ENCODE data around the gene NUP58.
"Not testable (repeated sequence)": the region's sequence is repeated elsewhere in the genome, so short reads cannot be mapped to it uniquely, and the experiment has no call there.

NUP58 gene

DNA sequence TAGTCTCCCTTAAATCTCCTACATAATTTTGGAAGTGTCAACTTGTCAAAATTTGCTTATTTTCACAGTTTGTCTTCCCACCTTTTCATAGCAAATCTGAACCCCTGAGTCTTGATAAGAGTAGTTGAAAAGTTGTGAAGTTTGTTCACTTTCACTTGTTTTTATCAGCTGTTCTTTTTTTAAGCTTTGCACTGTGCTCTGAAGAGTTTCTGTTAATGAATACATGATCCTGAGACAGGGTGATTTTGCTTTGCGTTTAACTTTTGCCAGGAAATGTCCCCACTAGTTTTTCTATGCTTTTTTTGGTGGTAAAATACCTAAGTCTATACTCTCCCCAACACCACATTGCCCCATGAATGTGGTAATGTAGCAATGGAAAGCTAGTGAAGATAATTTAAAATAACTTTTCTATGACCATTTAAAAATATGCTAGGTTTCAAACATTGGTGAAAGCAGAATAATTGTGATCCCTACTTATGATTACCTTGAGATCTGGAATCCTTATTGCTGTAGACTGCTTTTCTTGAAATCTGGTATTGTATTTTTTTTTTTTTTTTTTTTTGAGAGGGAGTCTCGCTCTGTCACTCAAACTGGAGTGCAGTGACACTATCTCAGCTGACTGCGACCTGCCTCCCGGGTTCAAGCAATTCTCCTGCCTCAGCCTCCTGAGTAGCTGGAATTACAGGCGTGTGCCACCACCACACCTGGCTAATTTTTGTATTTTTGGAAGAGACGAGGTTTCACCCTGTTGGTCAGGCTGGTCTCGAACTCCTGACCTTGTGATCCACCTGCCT lies 5.4 kb downstream of the NUP58 start:
- WGBS (ENCODE audit: extremely low coverage, insufficient coverage, low lambda C conversion rate), result no CpG with 5 or more reads among the region's 7 CpGs
- no peak overlapping the region for H3K4me3 ChIP-seq (ENCODE audit: low read length)

DNA sequence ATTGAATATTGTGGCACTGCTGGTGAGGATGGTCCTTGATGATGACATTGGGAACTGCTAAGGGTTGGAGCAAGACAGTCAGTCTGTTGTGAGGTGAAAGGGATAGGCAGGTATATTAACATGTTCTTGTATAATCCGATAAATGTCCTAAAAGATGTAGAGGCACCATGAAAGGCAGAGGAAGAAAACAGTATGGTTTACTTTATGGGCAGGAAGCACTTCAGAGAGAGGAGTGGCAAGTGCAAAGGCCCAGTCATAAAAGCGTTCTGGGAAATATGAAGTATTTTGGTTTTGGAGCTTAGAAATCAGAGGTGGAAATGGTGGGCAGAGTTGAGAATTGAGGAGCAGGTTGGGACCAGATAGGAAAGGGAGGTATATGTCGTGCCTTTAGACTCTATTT lies 9.5 kb downstream of the NUP58 start:
- Histone ChIP-seq H2BK120ac (ENCODE audit: low read depth, low read length) (no peak overlapping the region), H3K4me3 (ENCODE audit: low read length) (no peak overlapping the region), H3K4me2 (ENCODE audit: low read length) (no peak overlapping the region), H3K36me3 (ENCODE audit: control insufficient read depth, insufficient read depth, low read length) (peaks cover 3% of the 10 kb centered on the region), H3K4ac (ENCODE audit: low read depth, low read length) (no peak overlapping the region), H2BK5ac (ENCODE audit: low read length) (no peak overlapping the region), H3K23ac (ENCODE audit: low read length) (no peak overlapping the region), H3K4me1 (ENCODE audit: control insufficient read depth, low read depth, low read length) (no peaks in the 10 kb centered on the region), H3K27ac (ENCODE audit: low read depth, low read length) (no peak overlapping the region), H2AK5ac (ENCODE audit: low read length) (no peak overlapping the region), H3K79me1 (ENCODE audit: low read length) (peaks cover 3% of the 10 kb centered on the region), H3K18ac (ENCODE audit: low read length) (no peak overlapping the region), H3K56ac (ENCODE audit: low read length) (no peak overlapping the region), H2BK15ac (replicated peaks; ENCODE audit: low read depth) (no peak overlapping the region), H3K79me2 (ENCODE audit: control insufficient read depth, insufficient read depth, low read length) (peaks cover 4% of the 10 kb centered on the region), H3K9ac (ENCODE audit: low read length) (no peak overlapping the region), H4K8ac (ENCODE audit: low read depth, low read length) (no peak overlapping the region), H4K5ac (ENCODE audit: low read length) (no peak overlapping the region), H3K27me3 (ENCODE audit: insufficient read depth, low read length, poor library complexity) (no peaks in the 10 kb centered on the region)
- DNase-seq, result no peak
- no CpG with 5 or more reads among the region's 3 CpGs for WGBS (ENCODE audit: extremely low coverage, insufficient coverage, low lambda C conversion rate)

More for the DNA sequence above, 5.4 kb downstream of the NUP58 start:
- no peak overlapping the region for H2AK5ac ChIP-seq (ENCODE audit: low read length)
- H3K56ac ChIP-seq (ENCODE audit: low read length), result no peak overlapping the region
- H2BK15ac ChIP-seq (replicated peaks; ENCODE audit: low read depth), result no peak overlapping the region
- H3K27ac ChIP-seq (ENCODE audit: low read depth, low read length), result no peak overlapping the region
- no peaks in the 10 kb centered on the region for H3K27me3 ChIP-seq (ENCODE audit: insufficient read depth, low read length, poor library complexity)
- no peak overlapping the region for H3K4ac ChIP-seq (ENCODE audit: low read depth, low read length)
- no peak overlapping the region for H2BK5ac ChIP-seq (ENCODE audit: low read length)
- no peak for DNase-seq
- peaks cover 36% of the 10 kb centered on the region for H3K79me2 ChIP-seq (ENCODE audit: control insufficient read depth, insufficient read depth, low read length)
- H3K36me3 ChIP-seq (ENCODE audit: control insufficient read depth, insufficient read depth, low read length), result peaks cover 3% of the 10 kb centered on the region
- no peak overlapping the region for H3K18ac ChIP-seq (ENCODE audit: low read length)
- no peak overlapping the region for H2BK120ac ChIP-seq (ENCODE audit: low read depth, low read length)
- no peak overlapping the region for H3K23ac ChIP-seq (ENCODE audit: low read length)
- H4K8ac ChIP-seq (ENCODE audit: low read depth, low read length), result no peak overlapping the region
- peaks cover 2% of the 10 kb centered on the region for H3K4me1 ChIP-seq (ENCODE audit: control insufficient read depth, low read depth, low read length)
- no peak overlapping the region for H3K9ac ChIP-seq (ENCODE audit: low read length)
- peaks cover 11% of the 10 kb centered on the region for H3K79me1 ChIP-seq (ENCODE audit: low read length)
- H4K5ac ChIP-seq (ENCODE audit: low read length), result no peak overlapping the region
- H3K4me2 ChIP-seq (ENCODE audit: low read length), result no peak overlapping the region

DNA sequence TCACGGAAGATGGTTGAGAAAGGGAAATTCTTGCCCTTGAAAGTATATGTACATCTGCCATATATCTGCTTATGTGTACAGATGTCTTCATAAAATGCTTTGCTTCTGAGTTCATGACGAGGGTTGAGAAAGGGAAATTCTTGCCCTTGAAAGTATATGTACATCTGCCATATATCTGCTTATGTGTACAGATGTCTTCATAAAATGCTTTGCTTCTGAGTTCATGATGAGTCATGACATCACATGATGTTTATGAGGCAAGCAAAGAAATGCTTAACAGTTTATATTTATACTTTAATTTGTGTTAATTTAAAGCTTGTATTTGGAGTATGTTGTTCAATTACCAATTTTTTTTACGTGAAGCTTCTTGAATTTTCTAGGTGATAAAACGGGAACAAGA lies 17.5 kb downstream of the NUP58 start:
- H2BK120ac ChIP-seq (ENCODE audit: low read depth, low read length); H3K4me3 ChIP-seq (ENCODE audit: low read length); H2BK5ac ChIP-seq (ENCODE audit: low read length); H3K18ac ChIP-seq (ENCODE audit: low read length); H2BK15ac ChIP-seq (replicated peaks; ENCODE audit: low read depth); H3K4me1 ChIP-seq (ENCODE audit: control insufficient read depth, low read depth, low read length); H3K4me2 ChIP-seq (ENCODE audit: low read length); H4K8ac ChIP-seq (ENCODE audit: low read depth, low read length); H2AK5ac ChIP-seq (ENCODE audit: low read length); H3K4ac ChIP-seq (ENCODE audit: low read depth, low read length); H3K36me3 ChIP-seq (ENCODE audit: control insufficient read depth, insufficient read depth, low read length); H4K5ac ChIP-seq (ENCODE audit: low read length); H3K23ac ChIP-seq (ENCODE audit: low read length); H3K79me2 ChIP-seq (ENCODE audit: control insufficient read depth, insufficient read depth, low read length); H3K79me1 ChIP-seq (ENCODE audit: low read length); DNase-seq; H3K27ac ChIP-seq (ENCODE audit: low read depth, low read length); H3K56ac ChIP-seq (ENCODE audit: low read length); H3K9ac ChIP-seq (ENCODE audit: low read length); H3K27me3 ChIP-seq (ENCODE audit: insufficient read depth, low read length, poor library complexity): not testable (repeated sequence)
- WGBS (ENCODE audit: extremely low coverage, insufficient coverage, low lambda C conversion rate), result no CpG with 5 or more reads among the region's 4 CpGs

DNA sequence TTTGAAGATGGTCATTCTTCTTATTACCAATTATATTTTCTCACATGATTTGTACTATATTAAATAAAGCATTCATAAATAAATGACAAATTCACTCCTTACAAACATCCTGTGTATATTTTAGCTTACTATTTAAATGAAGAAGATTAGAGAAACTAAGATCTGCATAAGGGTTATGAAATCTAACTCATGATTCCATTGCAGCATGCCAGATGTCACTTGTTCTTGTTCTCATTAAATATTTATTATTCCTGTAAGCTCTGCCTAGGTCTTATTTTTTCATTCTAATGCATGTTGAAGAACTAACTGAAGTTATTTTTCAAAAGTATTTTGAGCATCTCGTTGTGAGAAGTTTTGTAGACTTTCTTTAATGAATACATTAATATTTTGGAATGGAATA lies 18.3 kb downstream of the NUP58 start:
- Histone ChIP-seq H3K4me2 (ENCODE audit: low read length) (no peak overlapping the region), H3K56ac (ENCODE audit: low read length) (no peak overlapping the region), H3K4me1 (ENCODE audit: control insufficient read depth, low read depth, low read length) (no peaks in the 10 kb centered on the region), H4K8ac (ENCODE audit: low read depth, low read length) (no peak overlapping the region), H3K27me3 (ENCODE audit: insufficient read depth, low read length, poor library complexity) (no peaks in the 10 kb centered on the region), H3K4me3 (ENCODE audit: low read length) (no peak overlapping the region), H3K23ac (ENCODE audit: low read length) (no peak overlapping the region), H2BK5ac (ENCODE audit: low read length) (no peak overlapping the region), H3K36me3 (ENCODE audit: control insufficient read depth, insufficient read depth, low read length) (no peaks in the 10 kb centered on the region), H3K79me2 (ENCODE audit: control insufficient read depth, insufficient read depth, low read length) (no peaks in the 10 kb centered on the region), H2AK5ac (ENCODE audit: low read length) (no peak overlapping the region), H2BK15ac (replicated peaks; ENCODE audit: low read depth) (no peak overlapping the region), H4K5ac (ENCODE audit: low read length) (no peak overlapping the region), H3K79me1 (ENCODE audit: low read length) (no peaks in the 10 kb centered on the region), H3K9ac (ENCODE audit: low read length) (no peak overlapping the region), H2BK120ac (ENCODE audit: low read depth, low read length) (no peak overlapping the region), H3K18ac (ENCODE audit: low read length) (no peak overlapping the region), H3K27ac (ENCODE audit: low read depth, low read length) (no peak overlapping the region), H3K4ac (ENCODE audit: low read depth, low read length) (no peak overlapping the region)
- DNase-seq, result no peak
- WGBS (ENCODE audit: extremely low coverage, insufficient coverage, low lambda C conversion rate), result no CpG with 5 or more reads among the region's 1 CpG

DNA sequence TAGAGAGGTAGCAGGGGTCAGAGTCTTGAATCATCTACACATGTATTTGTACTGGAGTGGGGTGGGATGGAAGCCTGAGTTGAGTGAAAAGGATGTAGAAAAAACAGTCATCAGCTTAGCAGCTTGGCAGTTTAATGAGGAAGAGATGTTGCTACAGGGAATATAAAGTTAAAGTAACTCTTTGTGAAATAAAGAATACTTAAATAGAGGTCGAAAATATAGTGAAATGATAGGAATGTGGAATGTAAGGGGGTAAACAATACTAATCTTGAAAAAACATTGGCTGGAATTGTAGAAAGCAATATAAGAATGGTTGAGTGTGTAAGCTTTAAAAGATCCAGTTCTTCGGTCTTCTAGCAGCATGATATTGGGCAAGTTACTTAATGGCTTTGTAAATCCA lies 22.7 kb downstream of the NUP58 start:
- Histone ChIP-seq H3K36me3 (ENCODE audit: control insufficient read depth, insufficient read depth, low read length) (no peaks in the 10 kb centered on the region), H3K23ac (ENCODE audit: low read length) (no peak overlapping the region), H3K79me1 (ENCODE audit: low read length) (no peaks in the 10 kb centered on the region), H2BK5ac (ENCODE audit: low read length) (no peak overlapping the region), H3K27ac (ENCODE audit: low read depth, low read length) (no peak overlapping the region), H3K56ac (ENCODE audit: low read length) (no peak overlapping the region), H3K79me2 (ENCODE audit: control insufficient read depth, insufficient read depth, low read length) (no peaks in the 10 kb centered on the region), H3K9ac (ENCODE audit: low read length) (no peak overlapping the region), H3K27me3 (ENCODE audit: insufficient read depth, low read length, poor library complexity) (no peaks in the 10 kb centered on the region), H3K4me1 (ENCODE audit: control insufficient read depth, low read depth, low read length) (no peaks in the 10 kb centered on the region), H3K4me3 (ENCODE audit: low read length) (no peak overlapping the region), H3K18ac (ENCODE audit: low read length) (no peak overlapping the region), H3K4ac (ENCODE audit: low read depth, low read length) (no peak overlapping the region), H4K5ac (ENCODE audit: low read length) (no peak overlapping the region), H4K8ac (ENCODE audit: low read depth, low read length) (no peak overlapping the region), H3K4me2 (ENCODE audit: low read length) (no peak overlapping the region), H2AK5ac (ENCODE audit: low read length) (no peak overlapping the region), H2BK15ac (replicated peaks; ENCODE audit: low read depth) (no peak overlapping the region), H2BK120ac (ENCODE audit: low read depth, low read length) (no peak overlapping the region)
- WGBS (ENCODE audit: extremely low coverage, insufficient coverage, low lambda C conversion rate), result 100% methylated on average over 1 of the region's 2 CpGs
- no peak for DNase-seq

DNA sequence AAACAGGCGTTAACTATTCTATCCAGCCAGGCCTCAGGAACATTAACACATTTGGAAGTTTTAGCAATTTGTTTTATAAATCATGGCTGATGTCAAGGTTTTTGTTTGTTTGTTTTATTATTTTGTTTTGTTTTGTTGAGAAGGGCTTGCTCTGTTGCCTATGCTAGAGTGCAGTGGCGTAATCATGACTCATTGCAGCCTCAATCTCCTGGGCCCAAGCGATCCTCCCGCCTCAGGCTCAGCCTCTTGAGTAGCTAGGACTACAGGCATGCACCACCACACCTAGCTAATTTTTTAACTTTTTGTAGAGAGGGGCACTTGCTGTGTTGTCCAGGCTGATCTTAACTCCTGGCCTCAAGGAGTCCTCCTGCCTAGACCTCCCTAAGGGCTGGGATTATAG lies 28.3 kb downstream of the NUP58 start:
- Histone ChIP-seq H4K5ac (ENCODE audit: low read length) (no peak overlapping the region), H3K79me1 (ENCODE audit: low read length) (no peaks in the 10 kb centered on the region), H3K27ac (ENCODE audit: low read depth, low read length) (no peak overlapping the region), H2BK15ac (replicated peaks; ENCODE audit: low read depth) (no peak overlapping the region), H3K18ac (ENCODE audit: low read length) (no peak overlapping the region), H3K4me3 (ENCODE audit: low read length) (no peak overlapping the region), H2BK5ac (ENCODE audit: low read length) (no peak overlapping the region), H3K23ac (ENCODE audit: low read length) (no peak overlapping the region), H3K79me2 (ENCODE audit: control insufficient read depth, insufficient read depth, low read length) (no peaks in the 10 kb centered on the region), H3K27me3 (ENCODE audit: insufficient read depth, low read length, poor library complexity) (no peaks in the 10 kb centered on the region), H3K4me2 (ENCODE audit: low read length) (no peak overlapping the region), H3K4me1 (ENCODE audit: control insufficient read depth, low read depth, low read length) (no peaks in the 10 kb centered on the region), H3K4ac (ENCODE audit: low read depth, low read length) (no peak overlapping the region), H3K9ac (ENCODE audit: low read length) (no peak overlapping the region), H4K8ac (ENCODE audit: low read depth, low read length) (no peak overlapping the region), H3K36me3 (ENCODE audit: control insufficient read depth, insufficient read depth, low read length) (peaks cover 2% of the 10 kb centered on the region), H2AK5ac (ENCODE audit: low read length) (no peak overlapping the region), H2BK120ac (ENCODE audit: low read depth, low read length) (no peak overlapping the region), H3K56ac (ENCODE audit: low read length) (no peak overlapping the region)
- no CpG with 5 or more reads among the region's 4 CpGs for WGBS (ENCODE audit: extremely low coverage, insufficient coverage, low lambda C conversion rate)
- peak; percentile 33 for DNase-seq

All from mesendoderm (in vitro differentiated cells).